ENCODE measurements around the gene HM13. TPM values are rescaled to one million over a fixed set of nuclear protein-coding genes. Genes with fewer than 3 reads are reported as not detected.

The HM13 gene
- total RNA-seq, 2 donors from 2014 or later, result 99.7 to 131 TPM

- intact Hi-C loops (cut with DNase I), result no loop called here
These were observed 46.0 kb downstream of the HM13 start for GRCh38 chr20:31560094-31560745.

GRCh38 chr20:31560746-31561598, 46.7 kb downstream of the HM13 start:
- no peaks in the 10 kb centered on the region for H3K4me1 ChIP-seq (replicated peaks)
- H3K27ac ChIP-seq, result peak overlapping the region in 1 of 2 donors; percentile 17
- 55% methylated on average over 7 of the region's 7 CpGs for WGBS
- no peak for DNase-seq (ENCODE audit: low spot score)
- TF ChIP-seq CTCF (IDR thresholded peaks at IDR 0.05), result no peak
- peak; percentile 34 for TF ChIP-seq POLR2A (IDR thresholded peaks at IDR 0.05)
- no peaks in the 10 kb centered on the region for H3K9me3 ChIP-seq
- H3K36me3 ChIP-seq, result peaks cover 4 to 7% of the 10 kb centered on the region in 2 donors
- no peaks in the 10 kb centered on the region for H3K27me3 ChIP-seq (replicated peaks; ENCODE audit: insufficient read depth)
- intact Hi-C loops (cut with DNase I), result no loop called here
- no peak overlapping the region for H3K4me3 ChIP-seq

More at GRCh38 chr20:31560094-31560745, 46.0 kb downstream of the HM13 start:
- Histone ChIP-seq H3K4me3 (no peak overlapping the region), H3K27ac (peak overlapping the region in 1 of 2 donors; percentile 17), H3K27me3 (replicated peaks; ENCODE audit: insufficient read depth) (no peaks in the 10 kb centered on the region), H3K4me1 (replicated peaks) (no peaks in the 10 kb centered on the region), H3K9me3 (no peaks in the 10 kb centered on the region), H3K36me3 (peaks cover 4 to 7% of the 10 kb centered on the region in 2 donors)
- TF ChIP-seq CTCF (IDR thresholded peaks at IDR 0.05) (peak; percentile 56 to 90 (median 76)), POLR2A (IDR thresholded peaks at IDR 0.05) (no peak), POLR2AphosphoS5 (IDR thresholded peaks at IDR 0.05) (no peak)
- peak; percentile 40 for DNase-seq (ENCODE audit: low spot score)
- 15% methylated on average over 6 of the region's 6 CpGs for WGBS

GRCh38 chr20:31562241-31562640, 48.0 kb downstream of the HM13 start:
- no peaks in the 10 kb centered on the region for H3K4me1 ChIP-seq (replicated peaks)
- H3K9me3 ChIP-seq, result no peaks in the 10 kb centered on the region
- no peak for DNase-seq (ENCODE audit: low spot score)
- intact Hi-C loops (cut with DNase I), result loop anchor here (2.0 kb wide), 1 partner anchor 51 kb away; no protein-coding TSS in a partner anchor
- TF ChIP-seq CTCF (IDR thresholded peaks at IDR 0.05) (no peak), POLR2A (IDR thresholded peaks at IDR 0.05) (no peak), POLR2AphosphoS5 (IDR thresholded peaks at IDR 0.05) (no peak)
- H3K4me3 ChIP-seq, result no peak overlapping the region
- H3K36me3 ChIP-seq, result peaks cover 4 to 7% of the 10 kb centered on the region in 2 donors
- 63% methylated on average over 1 of the region's 1 CpG for WGBS
- H3K27me3 ChIP-seq (replicated peaks; ENCODE audit: insufficient read depth), result no peaks in the 10 kb centered on the region
- H3K27ac ChIP-seq, result no peak overlapping the region

- Histone ChIP-seq H3K9me3 (no peaks in the 10 kb centered on the region), H3K36me3 (peaks cover 4 to 7% of the 10 kb centered on the region in 2 donors), H3K27me3 (replicated peaks; ENCODE audit: insufficient read depth) (no peaks in the 10 kb centered on the region), H3K4me3 (no peak overlapping the region), H3K4me1 (replicated peaks) (no peaks in the 10 kb centered on the region), H3K27ac (no peak overlapping the region)
- intact Hi-C loops (cut with DNase I), result no loop called here
- TF ChIP-seq CTCF (IDR thresholded peaks at IDR 0.05) (no peak), POLR2A (IDR thresholded peaks at IDR 0.05) (no peak), POLR2AphosphoS5 (IDR thresholded peaks at IDR 0.05) (no peak)
- WGBS, result 86% methylated on average over 6 of the region's 6 CpGs
- DNase-seq (ENCODE audit: low spot score), result no peak
These were observed 50.0 kb downstream of the HM13 start for GRCh38 chr20:31564284-31564683.

Measured in prostate gland (tissue), 2 donors.